ENCODE data around the gene TMEM131L.
A peak's percentile ranks its signal among the peaks of the same experiment; 100 is the strongest.
"Not testable (repeated sequence)": the region's sequence is repeated elsewhere in the genome, so short reads cannot be mapped to it uniquely, and the experiment has no call there.

The TMEM131L gene

DNA sequence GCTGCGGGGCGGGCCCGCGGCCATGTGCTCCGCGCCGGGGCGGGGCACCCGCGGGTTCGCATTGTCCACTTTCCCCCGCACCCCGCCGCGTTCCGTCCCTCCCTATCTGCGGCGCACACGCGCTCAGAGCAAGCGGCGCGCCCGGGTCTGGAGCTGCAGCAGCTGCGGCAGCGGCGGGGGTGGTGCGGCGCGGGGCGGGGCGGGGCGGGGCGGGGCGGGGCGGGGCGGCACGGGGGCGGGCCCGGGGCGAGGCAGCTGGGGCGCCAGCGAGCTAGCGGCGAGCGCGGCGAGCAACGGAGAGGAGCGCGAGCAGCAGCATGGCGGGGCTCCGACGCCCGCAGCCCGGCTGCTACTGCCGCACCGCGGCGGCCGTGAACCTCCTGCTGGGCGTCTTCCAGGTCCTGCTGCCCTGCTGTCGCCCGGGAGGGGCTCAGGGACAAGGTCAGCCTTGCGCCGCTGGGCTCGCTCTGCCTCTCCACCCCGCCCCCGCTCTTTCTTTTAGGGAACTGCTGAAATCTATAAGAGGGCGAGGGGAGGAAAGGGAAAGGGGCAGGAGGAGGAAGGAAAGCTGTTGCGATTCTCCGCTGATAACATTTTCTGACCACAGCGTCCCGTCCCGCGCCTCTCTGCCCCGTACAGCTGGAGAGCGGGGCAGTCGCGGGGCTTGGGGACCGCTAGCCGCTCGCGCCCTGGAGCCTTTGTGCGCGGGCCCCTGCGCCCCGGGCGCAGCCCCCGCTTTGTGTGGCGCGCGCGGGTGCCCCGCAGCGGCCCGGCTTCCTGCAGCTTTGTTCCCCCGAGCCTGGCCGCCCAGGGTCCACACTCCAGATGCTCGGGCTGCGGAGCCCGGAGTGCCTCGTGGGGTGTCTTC lies at the start of gene TMEM131L:
TSS of gene TMEM131L (plus strand) at position 280 of the 868 bp plus-strand sequence. CDS start at position 318, 38 bp downstream.
- Histone ChIP-seq H3K27ac (ENCODE audit: low read length) (no peak within 1 kb of the TSS), H3K9me3 (ENCODE audit: control insufficient read depth, insufficient read depth, low read length) (no peaks in the 10 kb centered on the region), H3K4me1 (ENCODE audit: control insufficient read depth, insufficient read depth, low read length) (0 out of 2 replicates have a peak, but pooled peaks cover 1% of the 10 kb centered on the region), H3K4me3 (ENCODE audit: low read length) (peak within 1 kb of the TSS; percentile 82), H3K27me3 (ENCODE audit: control insufficient read depth, insufficient read depth, low read length) (no peaks in the 10 kb centered on the region), H3K36me3 (ENCODE audit: control insufficient read depth, insufficient read depth, low read length) (no peaks in the 10 kb centered on the region)
- no CpG with 5 or more reads among the region's 103 CpGs for WGBS (ENCODE audit: insufficient coverage, insufficient read length)
- DNase-seq (ENCODE audit: low read depth, low spot score): no peak

DNA sequence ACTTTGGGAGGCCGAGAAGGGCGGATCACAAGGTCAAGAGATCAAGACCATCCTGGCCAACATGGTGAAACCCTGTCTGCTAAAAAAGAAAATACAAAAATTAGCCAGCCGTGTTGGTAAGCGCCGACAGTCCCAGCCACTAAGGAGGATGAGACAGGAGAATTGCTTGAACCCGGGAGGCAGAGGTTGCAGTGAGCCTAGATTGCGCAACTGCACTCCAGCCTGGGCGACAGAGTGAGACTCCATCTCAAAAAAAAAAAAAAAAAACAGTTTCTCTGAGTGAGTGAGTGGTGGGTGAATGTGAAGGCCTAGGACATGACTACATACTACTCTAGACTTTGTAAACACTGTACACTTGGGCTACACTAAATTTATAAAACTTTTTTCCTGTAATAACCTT lies 49.7 kb upstream of the TMEM131L start:
- not testable (repeated sequence) for H3K27ac ChIP-seq (ENCODE audit: low read length); H3K4me1 ChIP-seq (ENCODE audit: control insufficient read depth, insufficient read depth, low read length); H3K27me3 ChIP-seq (ENCODE audit: control insufficient read depth, insufficient read depth, low read length); H3K9me3 ChIP-seq (ENCODE audit: control insufficient read depth, insufficient read depth, low read length); H3K4me3 ChIP-seq (ENCODE audit: low read length); H3K36me3 ChIP-seq (ENCODE audit: control insufficient read depth, insufficient read depth, low read length); DNase-seq (ENCODE audit: low read depth, low spot score)
- WGBS (ENCODE audit: insufficient coverage, insufficient read length): no CpG with 5 or more reads among the region's 8 CpGs

DNA sequence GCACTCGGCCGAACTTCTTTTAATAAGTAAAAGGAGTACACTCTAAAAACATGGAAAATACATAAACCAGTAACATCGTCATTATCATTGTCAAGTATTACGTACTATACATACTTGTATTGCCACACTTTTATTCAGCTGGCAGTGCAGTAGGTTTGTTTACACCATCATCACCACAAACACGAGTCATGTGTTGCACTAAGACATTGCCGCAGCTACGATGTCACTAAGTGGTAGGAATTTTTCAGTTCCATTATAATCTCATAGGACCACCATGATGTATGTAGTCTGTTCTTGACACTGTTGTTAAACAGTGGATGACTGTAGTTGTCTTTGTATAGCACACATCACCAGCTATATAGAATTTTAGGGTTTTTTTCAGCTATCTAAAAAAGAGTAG lies 48.0 kb upstream of the TMEM131L start:
- no peaks in the 10 kb centered on the region for H3K36me3 ChIP-seq (ENCODE audit: control insufficient read depth, insufficient read depth, low read length)
- DNase-seq (ENCODE audit: low read depth, low spot score): no peak
- no peak overlapping the region for H3K4me3 ChIP-seq (ENCODE audit: low read length)
- H3K27me3 ChIP-seq (ENCODE audit: control insufficient read depth, insufficient read depth, low read length): no peaks in the 10 kb centered on the region
- WGBS (ENCODE audit: insufficient coverage, insufficient read length): no CpG with 5 or more reads among the region's 7 CpGs
- no peaks in the 10 kb centered on the region for H3K9me3 ChIP-seq (ENCODE audit: control insufficient read depth, insufficient read depth, low read length)
- no peak overlapping the region for H3K27ac ChIP-seq (ENCODE audit: low read length)
- H3K4me1 ChIP-seq (ENCODE audit: control insufficient read depth, insufficient read depth, low read length): no peaks in the 10 kb centered on the region

GRCh38 chr4:153418558-153418957 lies 47.6 kb upstream of the TMEM131L start:
- Histone ChIP-seq H3K27me3 (ENCODE audit: control insufficient read depth, insufficient read depth, low read length) (no peaks in the 10 kb centered on the region), H3K4me3 (ENCODE audit: low read length) (no peak overlapping the region), H3K36me3 (ENCODE audit: control insufficient read depth, insufficient read depth, low read length) (no peaks in the 10 kb centered on the region), H3K27ac (ENCODE audit: low read length) (no peak overlapping the region), H3K9me3 (ENCODE audit: control insufficient read depth, insufficient read depth, low read length) (no peaks in the 10 kb centered on the region), H3K4me1 (ENCODE audit: control insufficient read depth, insufficient read depth, low read length) (no peaks in the 10 kb centered on the region)
- WGBS (ENCODE audit: insufficient coverage, insufficient read length): no CpG with 5 or more reads among the region's 3 CpGs
- DNase-seq (ENCODE audit: low read depth, low spot score): no peak

GRCh38 chr4:153419029-153419428 lies 47.1 kb upstream of the TMEM131L start:
- Histone ChIP-seq H3K4me1 (ENCODE audit: control insufficient read depth, insufficient read depth, low read length) (no peaks in the 10 kb centered on the region), H3K27ac (ENCODE audit: low read length) (no peak overlapping the region), H3K9me3 (ENCODE audit: control insufficient read depth, insufficient read depth, low read length) (no peaks in the 10 kb centered on the region), H3K4me3 (ENCODE audit: low read length) (no peak overlapping the region), H3K27me3 (ENCODE audit: control insufficient read depth, insufficient read depth, low read length) (no peaks in the 10 kb centered on the region), H3K36me3 (ENCODE audit: control insufficient read depth, insufficient read depth, low read length) (no peaks in the 10 kb centered on the region)
- WGBS (ENCODE audit: insufficient coverage, insufficient read length): no CpG with 5 or more reads among the region's 5 CpGs
- no peak for DNase-seq (ENCODE audit: low read depth, low spot score)

- H3K27ac ChIP-seq (ENCODE audit: low read length): no peak overlapping the region
- H3K27me3 ChIP-seq (ENCODE audit: control insufficient read depth, insufficient read depth, low read length): no peaks in the 10 kb centered on the region
- DNase-seq (ENCODE audit: low read depth, low spot score): no peak
- no peaks in the 10 kb centered on the region for H3K4me1 ChIP-seq (ENCODE audit: control insufficient read depth, insufficient read depth, low read length)
- H3K36me3 ChIP-seq (ENCODE audit: control insufficient read depth, insufficient read depth, low read length): no peaks in the 10 kb centered on the region
- no peak overlapping the region for H3K4me3 ChIP-seq (ENCODE audit: low read length)
- WGBS (ENCODE audit: insufficient coverage, insufficient read length): no CpG with 5 or more reads among the region's 9 CpGs
- H3K9me3 ChIP-seq (ENCODE audit: control insufficient read depth, insufficient read depth, low read length): no peaks in the 10 kb centered on the region
These were observed 46.4 kb upstream of the TMEM131L start for GRCh38 chr4:153419673-153420278.

- Histone ChIP-seq H3K27me3 (ENCODE audit: control insufficient read depth, insufficient read depth, low read length) (no peaks in the 10 kb centered on the region), H3K4me3 (ENCODE audit: low read length) (no peak overlapping the region), H3K36me3 (ENCODE audit: control insufficient read depth, insufficient read depth, low read length) (no peaks in the 10 kb centered on the region), H3K9me3 (ENCODE audit: control insufficient read depth, insufficient read depth, low read length) (no peaks in the 10 kb centered on the region), H3K27ac (ENCODE audit: low read length) (no peak overlapping the region), H3K4me1 (ENCODE audit: control insufficient read depth, insufficient read depth, low read length) (no peaks in the 10 kb centered on the region)
- no peak for DNase-seq (ENCODE audit: low read depth, low spot score)
- WGBS (ENCODE audit: insufficient coverage, insufficient read length): no CpG with 5 or more reads among the region's 2 CpGs
These were observed 45.8 kb upstream of the TMEM131L start for GRCh38 chr4:153420361-153420760.

DNA sequence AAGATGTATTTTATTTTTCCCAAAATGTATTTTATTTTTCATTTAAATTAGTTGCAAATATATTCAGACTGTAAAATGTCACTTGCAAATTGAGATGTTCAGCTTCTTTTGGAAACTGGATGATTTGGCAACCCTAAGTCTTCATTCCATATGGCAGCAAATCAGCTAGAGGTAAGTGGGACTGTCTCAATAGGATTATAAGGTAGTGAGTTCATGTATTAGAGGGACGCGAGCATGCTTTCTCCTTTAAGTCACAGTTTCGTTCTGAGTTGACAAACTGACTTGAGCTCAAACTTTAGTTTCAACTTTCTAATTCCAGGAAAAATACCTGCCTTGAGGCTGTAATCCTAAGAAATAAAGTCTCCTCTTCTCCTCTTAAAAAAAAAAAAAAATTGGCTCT lies 44.2 kb upstream of the TMEM131L start:
- Histone ChIP-seq H3K36me3 (ENCODE audit: control insufficient read depth, insufficient read depth, low read length) (no peaks in the 10 kb centered on the region), H3K27ac (ENCODE audit: low read length) (no peak overlapping the region), H3K4me3 (ENCODE audit: low read length) (no peak overlapping the region), H3K9me3 (ENCODE audit: control insufficient read depth, insufficient read depth, low read length) (no peaks in the 10 kb centered on the region), H3K4me1 (ENCODE audit: control insufficient read depth, insufficient read depth, low read length) (no peaks in the 10 kb centered on the region), H3K27me3 (ENCODE audit: control insufficient read depth, insufficient read depth, low read length) (no peaks in the 10 kb centered on the region)
- WGBS (ENCODE audit: insufficient coverage, insufficient read length): no CpG with 5 or more reads among the region's 3 CpGs
- no peak for DNase-seq (ENCODE audit: low read depth, low spot score)

- H3K27me3 ChIP-seq (ENCODE audit: control insufficient read depth, insufficient read depth, low read length): no peaks in the 10 kb centered on the region
- no peaks in the 10 kb centered on the region for H3K4me1 ChIP-seq (ENCODE audit: control insufficient read depth, insufficient read depth, low read length)
- no peak overlapping the region for H3K4me3 ChIP-seq (ENCODE audit: low read length)
- H3K27ac ChIP-seq (ENCODE audit: low read length): no peak overlapping the region
- DNase-seq (ENCODE audit: low read depth, low spot score): no peak
- H3K36me3 ChIP-seq (ENCODE audit: control insufficient read depth, insufficient read depth, low read length): no peaks in the 10 kb centered on the region
- WGBS (ENCODE audit: insufficient coverage, insufficient read length): no CpG with 5 or more reads among the region's 4 CpGs
- H3K9me3 ChIP-seq (ENCODE audit: control insufficient read depth, insufficient read depth, low read length): no peaks in the 10 kb centered on the region
These were observed 39.8 kb upstream of the TMEM131L start for GRCh38 chr4:153426207-153426885.

DNA sequence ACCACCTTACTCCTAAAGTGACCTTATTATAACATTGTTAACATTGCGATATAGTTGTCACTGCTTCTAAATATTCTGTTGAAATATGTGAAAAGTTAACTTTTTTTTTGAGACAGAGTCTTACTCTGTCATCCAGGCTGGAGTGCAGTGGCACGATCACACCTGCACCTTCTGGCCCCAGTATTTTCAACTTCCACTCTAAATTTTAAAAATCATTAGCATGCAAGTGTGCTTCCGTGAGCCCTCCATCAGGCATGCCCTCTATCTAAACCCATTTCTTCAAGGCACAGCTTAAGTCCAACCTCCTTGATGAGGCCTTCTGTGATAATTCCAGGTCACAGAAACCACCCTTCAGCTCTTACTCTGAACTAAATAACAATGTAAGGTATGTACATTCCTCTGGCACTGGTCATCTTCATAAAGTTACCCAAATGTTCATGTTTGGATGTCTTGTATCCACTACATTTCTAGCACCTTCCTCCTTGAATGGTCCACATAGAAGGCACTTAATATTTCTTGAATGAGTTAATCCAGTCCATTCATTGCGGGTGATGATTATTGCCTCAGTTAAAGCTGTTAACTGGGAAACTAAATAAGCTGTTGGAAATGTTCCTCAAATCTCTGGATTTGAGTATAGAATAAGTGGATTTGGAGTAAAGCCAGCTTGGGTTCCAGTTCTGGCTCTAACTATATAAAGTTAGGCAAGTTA lies 38.6 kb upstream of the TMEM131L start:
- no peaks in the 10 kb centered on the region for H3K27me3 ChIP-seq (ENCODE audit: control insufficient read depth, insufficient read depth, low read length)
- H3K4me3 ChIP-seq (ENCODE audit: low read length): no peak overlapping the region
- DNase-seq (ENCODE audit: low read depth, low spot score): no peak
- no peaks in the 10 kb centered on the region for H3K9me3 ChIP-seq (ENCODE audit: control insufficient read depth, insufficient read depth, low read length)
- no peak overlapping the region for H3K27ac ChIP-seq (ENCODE audit: low read length)
- 100% methylated on average over 1 of the region's 4 CpGs for WGBS (ENCODE audit: insufficient coverage, insufficient read length)
- H3K4me1 ChIP-seq (ENCODE audit: control insufficient read depth, insufficient read depth, low read length): no peaks in the 10 kb centered on the region
- no peaks in the 10 kb centered on the region for H3K36me3 ChIP-seq (ENCODE audit: control insufficient read depth, insufficient read depth, low read length)
